Stimulated activated effector memory CD8-positive, alpha-beta T cell treated with anti-CD3 and anti-CD28 coated beads, Interleukin-12 subunit alpha, Interleukin-12 subunit beta, amount 100 ng/mL, for 72 hours (primary cell): ENCODE results near the gene POLN.

Experiments used
- ATAC-seq: fragments of 150-1000 bp; cut with Tn5 transposase; 2 replicates; pipeline ENCODE4 v1.10.0; 2021
- DNase-seq, 2 donors: peaks; one replicate each; pipeline ENCODE4 v3.0.0; 2021 to 2022; ENCODE audit warnings: low spot score in 2 of 2
- H3K27ac Mint-ChIP-seq: one replicate; pipeline ENCODE4 v1.8.0; 2022; ENCODE audit warnings: mild to moderate bottlenecking, mixed read lengths
- H3K36me3 Mint-ChIP-seq: one replicate; pipeline ENCODE4 v1.8.0; 2022; ENCODE audit warnings: mild to moderate bottlenecking, mixed read lengths
- H3K4me1 Mint-ChIP-seq: one replicate; pipeline ENCODE4 v1.8.0; 2022; ENCODE audit warnings: mixed read lengths
- H3K4me3 Mint-ChIP-seq: one replicate; pipeline ENCODE4 v1.8.0; 2022; ENCODE audit warnings: mild to moderate bottlenecking, mixed read lengths
- H3K9me3 Mint-ChIP-seq: one replicate; pipeline ENCODE4 v1.8.0; 2022; ENCODE audit warnings: mixed read lengths

Gene POLN

DNA sequence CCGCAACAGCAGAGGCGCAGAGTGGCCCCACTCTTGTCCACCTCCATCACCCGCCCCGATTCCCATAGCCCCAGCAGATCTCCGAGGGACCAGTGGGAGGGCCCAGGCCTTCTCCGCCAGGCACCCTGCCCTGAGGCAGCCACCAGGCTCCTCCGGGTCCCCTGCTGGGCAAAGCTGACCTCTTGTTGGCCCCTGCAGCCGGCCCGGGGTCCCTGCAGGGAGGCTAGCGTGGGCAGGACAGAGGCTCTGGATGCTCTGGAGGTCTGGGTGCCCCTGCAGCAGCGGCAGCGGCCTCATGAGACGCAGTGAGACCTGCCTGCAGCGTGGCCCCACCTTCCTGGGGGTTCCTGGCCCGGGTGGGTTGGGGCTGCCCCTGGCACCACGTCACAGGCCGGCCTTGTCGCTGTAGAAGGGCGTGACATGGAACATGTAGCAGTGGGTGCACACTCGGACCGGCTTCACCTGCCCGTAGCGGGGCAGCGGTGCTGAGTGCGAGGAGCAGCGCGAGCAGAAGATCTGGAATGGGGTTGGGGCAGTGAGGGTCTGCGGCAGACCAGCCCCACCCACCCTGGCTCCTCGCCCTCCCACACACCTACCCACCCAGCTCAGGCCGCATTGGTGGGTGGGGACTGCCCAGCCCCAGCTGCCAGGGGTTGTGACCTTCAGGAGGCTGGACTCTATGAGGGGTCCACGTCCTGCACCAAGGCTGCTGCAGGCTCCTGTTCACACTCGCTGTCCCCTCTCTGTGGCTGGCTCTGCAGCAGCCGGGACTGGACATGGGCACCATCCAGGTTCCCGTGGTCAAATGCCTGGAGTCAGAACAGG, 28.6 kb upstream of the POLN start:
- no peak for ATAC-seq
- no peaks in the 10 kb centered on the region for H3K9me3 Mint-ChIP-seq
- DNase-seq: no peak

DNA sequence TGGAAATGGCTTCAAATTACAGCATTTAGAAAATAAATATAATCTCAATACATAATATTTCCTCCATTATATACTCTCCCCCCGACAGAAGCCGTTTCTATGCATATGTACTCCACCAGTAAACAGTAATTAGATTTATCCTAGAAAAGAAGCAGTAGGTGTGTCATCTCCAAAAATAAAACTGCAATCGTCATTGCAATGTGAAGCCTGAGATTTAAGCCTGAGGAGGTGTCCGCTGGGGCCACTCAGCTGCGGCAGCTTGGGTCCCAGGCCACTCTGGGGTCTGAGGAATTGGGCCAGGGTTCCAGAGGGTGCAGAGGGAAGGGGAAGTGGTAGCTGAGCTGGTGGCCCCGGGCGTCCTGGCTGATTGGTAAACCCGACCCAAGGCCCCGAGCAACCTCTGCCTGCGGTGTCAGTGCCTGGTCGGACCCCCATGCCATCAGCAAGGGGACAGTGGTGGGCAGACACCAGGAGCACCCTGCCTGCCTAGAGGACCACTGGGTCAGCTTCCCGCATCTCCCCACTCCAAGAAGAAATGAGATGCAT, 27.8 kb upstream of the POLN start:
- no peaks in the 10 kb centered on the region for H3K4me1 Mint-ChIP-seq
- no peaks in the 10 kb centered on the region for H3K36me3 Mint-ChIP-seq
- ATAC-seq: no peak
- DNase-seq: no peak
- H3K9me3 Mint-ChIP-seq: no peaks in the 10 kb centered on the region
- H3K4me3 Mint-ChIP-seq: no peak overlapping the region
- H3K27ac Mint-ChIP-seq: no peak overlapping the region

More for the DNA sequence above, 28.6 kb upstream of the POLN start:
- no peak overlapping the region for H3K4me3 Mint-ChIP-seq
- no peaks in the 10 kb centered on the region for H3K36me3 Mint-ChIP-seq
- H3K27ac Mint-ChIP-seq: no peak overlapping the region
- H3K4me1 Mint-ChIP-seq: no peaks in the 10 kb centered on the region

DNA sequence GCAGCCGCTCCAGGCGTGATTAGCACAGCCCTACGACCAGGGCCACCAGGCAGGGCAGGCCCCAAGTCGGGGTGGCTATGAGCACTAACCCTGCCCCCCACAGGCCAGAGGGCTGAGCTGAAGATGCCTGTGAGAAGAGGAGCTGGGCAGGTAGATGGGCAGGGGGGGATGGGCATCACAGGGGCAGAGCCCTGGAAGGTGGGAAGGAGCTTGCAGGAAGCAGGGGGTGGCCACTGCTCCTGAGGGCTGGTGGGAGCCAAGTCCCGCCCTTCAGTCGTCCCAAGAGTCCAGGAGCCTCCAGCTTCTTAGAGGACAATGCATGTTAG, 27.2 kb upstream of the POLN start:
- no peak overlapping the region for H3K4me3 Mint-ChIP-seq
- H3K27ac Mint-ChIP-seq: no peak overlapping the region
- H3K4me1 Mint-ChIP-seq: no peaks in the 10 kb centered on the region
- DNase-seq (no peak), ATAC-seq (no peak)
- H3K36me3 Mint-ChIP-seq: peaks cover 5% of the 10 kb centered on the region
- H3K9me3 Mint-ChIP-seq: no peaks in the 10 kb centered on the region

DNA sequence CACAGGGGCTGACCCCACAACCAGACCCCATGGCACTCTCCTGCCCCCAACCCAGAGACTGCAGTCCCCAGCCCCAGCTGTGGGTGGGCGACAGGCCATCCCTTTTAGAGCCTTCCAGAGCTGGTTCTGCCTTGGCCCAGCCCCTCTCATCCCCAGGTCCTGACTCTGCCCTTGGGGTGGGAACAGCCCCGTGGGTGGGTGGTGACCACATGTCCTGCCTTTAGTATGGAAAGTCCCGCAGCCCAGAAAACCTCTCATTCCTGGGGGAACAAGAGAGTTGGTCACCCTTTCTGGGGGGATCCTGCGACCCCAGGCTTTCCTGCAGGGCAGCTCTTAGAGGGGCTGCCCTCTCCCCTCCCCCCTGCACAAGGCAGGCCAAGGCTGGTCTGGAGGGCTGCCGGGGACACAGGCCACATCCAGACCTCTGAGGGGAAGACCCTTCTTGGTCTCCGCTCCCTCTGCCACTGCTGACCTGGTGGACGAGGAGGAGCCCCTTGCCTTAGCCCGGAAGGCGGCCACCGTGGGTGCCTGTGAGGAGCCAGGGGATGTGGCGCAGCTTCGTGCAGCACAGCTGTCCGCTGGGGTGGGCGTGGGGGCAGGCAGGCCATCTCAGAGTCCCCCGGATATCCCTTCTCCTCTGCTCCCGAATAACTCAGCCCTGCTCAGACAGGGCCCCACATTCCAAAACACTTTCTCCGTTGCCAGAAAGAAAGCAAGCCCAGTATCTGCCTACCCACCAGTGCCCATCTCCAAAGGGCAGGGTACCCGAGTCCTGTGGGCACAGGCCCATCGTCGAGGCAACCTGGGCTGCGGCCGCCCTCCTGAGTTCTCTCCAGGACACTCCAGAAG, 26.7 kb upstream of the POLN start:
- ATAC-seq (no peak), DNase-seq (no peak)
- H3K9me3 Mint-ChIP-seq: no peaks in the 10 kb centered on the region
- H3K36me3 Mint-ChIP-seq: peaks cover 8% of the 10 kb centered on the region
- no peaks in the 10 kb centered on the region for H3K4me1 Mint-ChIP-seq
- no peak overlapping the region for H3K27ac Mint-ChIP-seq
- H3K4me3 Mint-ChIP-seq: no peak overlapping the region

DNA sequence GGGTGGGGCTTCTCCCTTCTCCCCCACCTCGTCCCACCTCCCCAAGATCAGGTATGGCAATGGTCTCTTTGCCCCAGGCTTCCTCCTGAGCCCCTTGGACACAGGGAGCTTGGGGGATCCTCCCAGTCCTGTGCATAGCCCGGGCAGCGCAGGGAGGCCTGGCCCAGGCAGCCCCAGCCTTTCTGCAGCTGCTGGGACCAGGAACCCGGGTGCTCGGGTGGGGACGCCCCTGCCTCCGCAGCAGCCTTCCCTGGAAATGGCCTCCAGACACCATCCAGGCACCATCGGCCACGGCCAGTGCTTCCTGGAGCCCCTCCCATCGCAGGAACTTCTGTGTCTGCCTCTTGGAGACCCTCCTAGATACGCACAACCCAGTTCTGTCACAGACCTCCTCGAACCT, 25.9 kb upstream of the POLN start:
- Mint-ChIP-seq H3K4me3 (no peak overlapping the region), H3K27ac (no peak overlapping the region), H3K9me3 (no peaks in the 10 kb centered on the region), H3K36me3 (peaks cover 8% of the 10 kb centered on the region), H3K4me1 (no peaks in the 10 kb centered on the region)
- no peak for DNase-seq
- no peak for ATAC-seq

DNA sequence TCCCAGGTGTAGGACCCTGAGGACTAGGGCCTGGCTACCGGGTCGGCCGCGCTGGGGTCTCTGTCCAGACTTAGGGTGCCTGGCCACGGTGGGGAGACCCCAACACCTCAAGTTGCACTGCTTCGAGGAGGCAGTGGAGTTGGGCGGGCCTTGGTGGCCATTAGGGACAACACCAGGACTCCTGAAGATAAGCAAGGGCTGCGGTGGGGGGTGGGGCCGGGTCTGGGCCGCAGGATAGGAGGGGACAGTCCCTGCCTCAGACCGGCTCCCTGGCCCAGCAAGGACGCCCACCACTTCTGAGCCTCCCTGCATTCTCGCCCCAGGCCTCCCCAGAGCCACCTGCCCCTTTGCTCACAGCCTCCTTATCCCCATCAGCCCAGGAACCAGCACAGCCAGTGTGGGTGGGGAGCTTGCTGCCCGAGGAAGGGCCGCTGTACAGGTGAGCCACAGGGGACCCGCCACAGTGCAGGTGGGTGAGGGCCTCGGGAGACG, 25.4 kb upstream of the POLN start:
- Mint-ChIP-seq H3K27ac (no peak overlapping the region), H3K4me1 (no peaks in the 10 kb centered on the region), H3K4me3 (no peak overlapping the region), H3K36me3 (peaks cover 8% of the 10 kb centered on the region), H3K9me3 (no peaks in the 10 kb centered on the region)
- DNase-seq (no peak), ATAC-seq (no peak)

DNA sequence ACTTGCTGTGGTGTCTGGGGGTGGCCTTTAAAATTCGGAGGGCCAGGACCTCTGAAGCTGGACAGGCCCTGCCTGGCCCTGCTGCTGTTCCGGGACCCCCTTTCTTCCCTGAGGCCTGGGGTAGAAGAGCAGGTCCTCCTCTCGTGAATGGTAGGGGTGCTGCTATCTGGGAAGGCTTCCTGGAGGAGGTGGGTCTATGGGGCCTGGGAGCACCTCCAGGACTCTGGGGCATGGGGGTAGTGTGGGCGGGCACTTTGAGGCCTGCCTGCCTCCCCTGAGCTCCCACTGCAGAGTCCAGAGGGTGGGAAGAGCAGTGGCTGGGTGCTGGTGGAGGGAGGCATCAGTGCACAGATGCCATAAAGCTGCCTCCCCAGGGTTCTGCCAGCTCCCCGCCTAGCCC, 24.9 kb upstream of the POLN start:
- Mint-ChIP-seq H3K36me3 (peaks cover 8% of the 10 kb centered on the region), H3K4me3 (no peak overlapping the region), H3K9me3 (no peaks in the 10 kb centered on the region), H3K4me1 (no peaks in the 10 kb centered on the region), H3K27ac (peak overlapping the region; percentile 78)
- DNase-seq: no peak
- no peak for ATAC-seq

DNA sequence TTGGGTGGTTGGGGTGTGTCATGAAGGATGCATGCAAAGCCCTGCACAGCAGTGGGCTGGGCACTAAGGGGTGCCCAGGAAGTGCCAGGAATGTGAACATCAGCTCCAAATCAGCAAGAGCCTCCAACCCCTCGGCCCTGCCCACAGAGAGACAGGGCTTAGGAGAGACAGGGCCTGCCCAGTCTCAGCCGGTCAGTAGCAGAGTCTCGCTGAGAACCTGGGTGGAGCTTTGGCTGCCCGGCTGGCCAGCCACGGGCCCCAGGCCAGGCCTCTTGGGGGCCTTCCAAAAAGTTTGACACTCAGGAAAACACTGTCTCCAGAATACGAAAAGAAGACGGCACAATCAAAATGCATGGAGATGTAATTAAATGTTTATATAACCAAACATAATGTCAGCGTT, 24.3 kb upstream of the POLN start:
- H3K36me3 Mint-ChIP-seq: peaks cover 8% of the 10 kb centered on the region
- H3K27ac Mint-ChIP-seq: peak overlapping the region; percentile 78
- ATAC-seq (no peak), DNase-seq (no peak)
- H3K4me1 Mint-ChIP-seq: no peaks in the 10 kb centered on the region
- H3K4me3 Mint-ChIP-seq: no peak overlapping the region
- H3K9me3 Mint-ChIP-seq: no peaks in the 10 kb centered on the region

DNA sequence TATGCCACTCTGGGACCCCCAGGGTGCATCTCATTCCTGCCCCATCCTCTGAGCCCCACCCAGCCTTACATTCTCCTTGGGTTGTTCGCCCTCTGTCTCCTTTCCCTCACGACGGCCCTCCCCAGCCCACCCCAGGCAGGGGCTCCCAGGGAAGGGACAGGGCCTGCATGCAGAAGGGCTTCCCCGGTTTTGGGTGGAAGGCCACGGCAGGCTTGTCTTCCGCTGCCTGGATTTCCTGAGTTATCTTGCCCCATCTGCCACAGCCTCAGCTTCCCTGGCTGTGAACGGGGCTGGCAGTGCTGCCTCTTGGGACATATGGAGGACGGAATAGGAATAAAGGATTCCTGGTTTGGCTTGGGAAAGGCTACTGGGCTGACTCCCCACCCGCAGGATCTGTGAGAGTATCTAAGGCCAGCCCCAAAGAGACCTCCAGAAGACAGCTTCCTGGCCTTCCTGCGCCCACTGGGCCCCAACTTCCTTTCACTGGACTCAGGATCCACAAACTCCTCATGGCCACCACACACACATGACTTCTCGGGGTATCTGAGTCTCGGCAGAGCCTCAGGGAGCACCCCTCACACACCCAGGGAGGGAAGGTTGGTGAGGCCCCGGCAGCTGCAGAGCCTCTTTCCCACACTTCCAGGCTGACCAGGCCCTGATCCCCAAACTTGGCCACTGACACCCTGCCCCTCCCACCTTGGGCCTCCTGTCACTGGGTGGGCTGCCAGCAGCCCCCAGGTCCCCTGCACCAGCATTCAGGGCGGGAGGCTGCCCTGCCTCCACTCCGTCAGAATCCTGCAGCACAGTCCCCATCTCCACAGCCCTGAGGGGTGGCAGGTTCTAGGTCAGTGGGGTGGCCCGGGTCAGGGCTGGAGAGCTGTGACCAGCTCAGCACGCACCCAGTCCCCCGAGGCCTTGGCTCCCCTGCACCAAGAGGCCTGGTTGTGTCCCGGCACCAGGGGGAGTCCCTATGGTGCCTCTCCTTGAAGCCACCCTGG, 23.5 kb upstream of the POLN start:
- Mint-ChIP-seq H3K9me3 (no peaks in the 10 kb centered on the region), H3K4me1 (no peaks in the 10 kb centered on the region), H3K27ac (no peak overlapping the region), H3K4me3 (no peak overlapping the region), H3K36me3 (peaks cover 8% of the 10 kb centered on the region)
- no peak for ATAC-seq
- no peak for DNase-seq

DNA sequence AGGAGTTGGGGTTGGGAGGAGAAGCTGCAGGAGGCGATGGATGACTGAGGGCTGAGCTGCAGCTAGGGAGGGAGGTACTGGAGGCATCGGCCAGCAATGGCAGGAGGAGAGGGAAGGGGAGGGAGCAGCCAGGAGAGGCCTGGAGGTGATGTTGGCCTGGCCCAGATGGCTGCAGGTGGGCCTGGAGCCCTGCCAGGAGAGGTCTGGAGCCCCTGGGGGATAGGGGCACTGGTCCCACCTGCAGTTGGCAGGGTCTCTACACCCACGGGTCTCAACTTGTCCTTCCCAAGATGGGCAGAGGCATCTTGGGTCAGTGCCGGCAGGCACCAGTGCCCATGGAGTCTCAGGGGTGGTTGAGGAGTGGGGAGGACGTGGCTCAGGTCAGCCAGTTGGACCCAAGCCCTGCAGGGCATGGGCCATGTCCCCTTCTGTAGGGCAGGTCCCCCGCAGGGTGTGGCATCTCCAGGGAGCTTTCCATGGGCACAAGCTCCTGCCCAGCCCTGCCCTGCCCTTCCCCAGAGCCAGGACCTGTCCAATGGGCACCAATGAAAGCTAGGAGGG, 22.6 kb upstream of the POLN start:
- no peak overlapping the region for H3K4me3 Mint-ChIP-seq
- no peak for ATAC-seq
- no peak overlapping the region for H3K27ac Mint-ChIP-seq
- peaks cover 8% of the 10 kb centered on the region for H3K36me3 Mint-ChIP-seq
- no peaks in the 10 kb centered on the region for H3K4me1 Mint-ChIP-seq
- H3K9me3 Mint-ChIP-seq: no peaks in the 10 kb centered on the region
- DNase-seq: no peak

DNA sequence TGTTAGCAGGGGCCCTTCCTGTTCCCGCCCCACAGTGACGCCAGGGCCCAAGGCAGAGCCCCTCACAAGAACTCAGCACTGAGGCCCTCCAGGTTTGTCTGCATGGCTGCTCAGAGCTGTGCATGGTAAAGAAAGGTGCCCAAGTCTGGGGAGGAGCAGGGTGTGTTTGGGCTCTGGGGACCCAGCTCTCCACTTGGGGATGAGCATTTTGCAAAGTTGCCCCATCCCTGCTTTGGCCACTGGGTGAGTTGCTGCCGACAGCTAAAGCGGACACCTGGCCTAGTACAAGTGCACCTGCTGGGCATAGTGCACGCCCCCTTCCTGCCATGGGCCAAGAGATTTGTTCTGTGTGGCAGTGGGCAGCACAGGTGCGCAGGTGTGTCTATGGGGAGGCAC, 22.0 kb upstream of the POLN start:
- Mint-ChIP-seq H3K36me3 (peaks cover 8% of the 10 kb centered on the region), H3K4me3 (peak overlapping the region; percentile 66), H3K27ac (peak overlapping the region; percentile 61), H3K9me3 (no peaks in the 10 kb centered on the region), H3K4me1 (no peaks in the 10 kb centered on the region)
- ATAC-seq (no peak), DNase-seq (no peak)

DNA sequence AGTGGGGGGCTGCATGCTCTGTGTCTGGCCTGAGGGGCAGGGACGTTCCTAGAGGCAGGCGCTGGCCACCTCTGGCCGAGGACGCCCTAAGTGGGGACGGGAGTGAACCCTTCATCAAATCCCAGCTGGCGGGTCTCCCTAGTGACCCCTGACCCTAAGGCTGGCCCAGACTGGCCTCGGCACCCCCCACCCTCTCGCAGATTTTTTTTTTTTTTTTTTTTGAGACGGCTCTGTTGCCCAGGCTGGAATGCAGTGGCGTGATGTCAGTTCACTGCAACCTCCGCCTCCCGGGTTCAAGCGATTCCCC, 21.0 kb upstream of the POLN start:
- peak overlapping the region; percentile 61 for H3K27ac Mint-ChIP-seq

DNA sequence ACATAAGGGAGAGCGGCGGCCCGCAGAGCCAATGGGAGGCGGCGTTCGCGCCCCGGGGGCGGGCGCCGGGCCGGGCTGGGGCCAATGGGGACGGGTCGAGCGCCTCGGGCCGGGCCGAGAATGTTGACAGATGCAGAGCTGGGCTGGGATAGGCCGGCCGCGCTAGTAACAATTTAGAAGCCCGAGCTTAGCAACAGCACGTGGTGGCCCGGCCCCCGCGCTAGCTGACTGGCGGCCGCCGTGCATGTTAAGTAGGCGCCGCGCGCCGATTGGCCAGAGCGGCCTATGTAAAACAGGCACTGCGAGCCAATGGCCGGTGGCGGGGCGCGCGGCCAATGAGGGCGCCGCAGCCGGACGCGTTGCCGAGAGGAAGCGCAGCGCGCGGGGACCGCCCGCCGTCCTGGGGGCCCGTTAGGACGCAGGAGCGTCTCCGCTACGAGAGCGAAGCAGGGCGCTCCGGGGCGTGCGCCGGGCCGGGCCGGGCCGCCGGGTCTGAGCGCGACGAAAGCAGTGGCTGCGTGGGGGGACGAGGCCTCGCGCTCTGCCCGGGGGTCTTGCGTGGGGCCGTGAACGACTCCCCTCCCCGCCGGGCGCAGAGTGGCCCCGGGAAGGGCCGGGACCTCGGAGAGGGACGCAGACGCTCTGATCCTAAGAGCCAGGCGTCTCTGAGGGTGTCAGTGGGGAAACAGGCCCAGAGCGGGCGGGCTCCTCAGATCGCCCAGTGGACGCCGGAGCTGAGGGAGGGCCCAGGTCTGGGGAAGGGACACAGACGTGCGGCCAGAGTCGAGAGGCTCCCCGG, 20.4 kb upstream of the POLN start:
- Mint-ChIP-seq H3K27ac (peak overlapping the region; percentile 61), H3K9me3 (no peaks in the 10 kb centered on the region), H3K4me1 (peaks cover under 1% of the 10 kb centered on the region), H3K4me3 (peak overlapping the region; percentile 66), H3K36me3 (peaks cover 8% of the 10 kb centered on the region)
- peak; percentile 94 for ATAC-seq
- DNase-seq: peak; percentile 96 to 98

More for the DNA sequence above, 21.0 kb upstream of the POLN start:
- Mint-ChIP-seq H3K36me3 (peaks cover 8% of the 10 kb centered on the region), H3K9me3 (no peaks in the 10 kb centered on the region), H3K4me3 (peak overlapping the region; percentile 66), H3K4me1 (no peaks in the 10 kb centered on the region)
- ATAC-seq (no peak), DNase-seq (no peak)

DNA sequence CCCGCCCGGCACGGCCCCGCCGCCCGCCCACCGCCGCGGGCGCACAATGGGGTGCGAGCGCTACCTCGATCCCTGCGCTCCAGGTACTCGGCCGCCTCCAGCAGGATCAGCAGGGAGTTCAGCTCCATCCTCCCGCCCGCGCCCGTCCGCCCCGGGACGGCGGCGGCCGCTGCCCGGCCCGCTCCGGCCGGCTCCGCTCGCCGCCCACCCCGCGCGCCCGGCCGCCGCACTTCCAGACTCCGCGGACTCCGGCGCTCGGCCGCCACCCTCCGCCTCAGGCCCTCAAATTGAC, 19.9 kb upstream of the POLN start, which contains the start of gene MXD4:
Gene MXD4 (minus strand): TSS at position 257 of the 292 bp plus-strand sequence. CDS start 129 bp downstream, at position 128.
- peak within 1 kb of the TSS; percentile 61 for H3K27ac Mint-ChIP-seq
- H3K4me1 Mint-ChIP-seq: peaks cover 6% of the 10 kb centered on the region
- H3K4me3 Mint-ChIP-seq: peak within 1 kb of the TSS; percentile 66
- ATAC-seq (peak; percentile 0), DNase-seq (no peak)
- H3K9me3 Mint-ChIP-seq: no peaks in the 10 kb centered on the region
- H3K36me3 Mint-ChIP-seq: peaks cover 8% of the 10 kb centered on the region
